Fibroblast of gingiva (primary cell): ENCODE results near the gene CAMK2N2.

Experiments used
- DNase-seq: peaks from one replicate; pipeline ENCODE4 v3.0.0-alpha.2; 2011; ENCODE audit warnings: low read depth

CAMK2N2 gene

DNA sequence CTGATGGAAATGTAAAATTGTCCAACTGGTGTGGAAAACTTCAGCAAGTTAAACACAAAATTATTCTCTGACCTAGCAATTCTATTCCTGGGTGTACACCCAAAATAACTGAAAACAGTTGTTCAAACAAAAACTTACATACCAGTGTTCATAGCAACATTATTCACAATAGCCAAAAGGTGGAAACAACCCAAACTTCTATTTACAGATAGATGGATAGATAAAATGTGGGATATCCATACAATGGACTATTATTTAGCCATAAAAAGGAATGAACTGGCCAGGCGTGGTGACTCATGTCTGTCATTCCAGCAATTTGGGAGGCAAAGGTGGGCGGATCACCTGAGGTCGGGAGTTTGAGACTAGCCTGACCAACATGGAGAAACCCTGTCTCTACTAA lies 38.8 kb downstream of the CAMK2N2 start:
- no peak for DNase-seq

DNA sequence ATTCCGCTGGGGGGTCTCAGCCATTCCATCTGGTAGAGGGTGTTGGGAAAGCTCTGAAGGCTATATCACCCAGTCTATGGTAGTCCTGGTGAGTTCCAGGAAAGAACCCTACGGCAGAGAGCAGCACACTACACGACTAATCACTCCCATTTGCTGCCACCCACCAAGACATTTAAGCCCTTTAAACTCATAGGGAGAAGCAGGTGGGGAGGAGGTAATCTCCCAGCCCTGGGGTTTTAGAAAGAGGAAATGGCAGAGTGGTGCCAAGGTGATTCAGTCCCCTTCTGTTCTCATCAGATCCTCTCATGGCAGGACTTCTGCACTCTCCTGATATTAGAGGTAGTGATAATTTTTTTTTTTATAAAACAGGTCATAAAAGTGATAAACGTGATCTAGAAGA lies 42.5 kb downstream of the CAMK2N2 start:
- DNase-seq, result no peak

DNA sequence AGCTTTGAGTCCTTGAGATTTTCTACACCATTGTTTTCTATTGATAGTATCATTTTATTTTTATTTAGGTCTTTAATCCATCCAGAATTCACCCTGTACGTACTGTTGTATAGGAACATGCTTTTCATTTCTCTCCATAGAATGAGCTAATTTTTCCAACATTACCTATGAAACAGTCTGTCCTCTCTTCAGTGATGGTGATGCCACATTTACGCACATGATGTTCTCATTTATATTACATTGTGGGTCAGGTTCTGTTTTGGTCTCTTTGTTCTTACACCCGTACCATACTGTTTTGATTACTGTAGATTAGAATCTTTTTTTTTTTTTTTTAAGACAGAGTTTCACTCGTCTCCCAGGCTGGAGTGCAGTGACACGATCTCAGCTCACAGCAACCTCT lies 49.6 kb downstream of the CAMK2N2 start:
- DNase-seq, result no peak

DNA sequence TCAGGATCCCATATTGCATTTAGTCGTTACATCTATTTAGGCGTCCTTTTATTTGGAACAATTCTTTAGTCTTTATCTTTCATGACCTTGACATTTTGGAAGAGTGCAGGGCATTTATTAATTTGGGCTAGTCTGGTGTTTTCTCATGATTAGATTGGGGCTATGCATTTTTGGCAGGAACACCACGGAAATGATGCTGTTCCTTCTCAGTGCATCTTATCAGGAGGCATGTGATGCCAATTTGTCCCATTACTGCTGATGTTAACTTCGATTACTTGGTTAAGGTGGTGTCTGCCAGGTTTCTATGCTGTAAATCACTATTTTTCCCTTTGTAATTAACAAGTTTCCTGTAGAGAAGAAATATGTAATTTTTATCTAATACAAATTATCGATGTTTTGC lies 50.1 kb downstream of the CAMK2N2 start:
- no peak for DNase-seq
